GM19463 (cell line): ENCODE data around the gene ZFYVE28.

ENCODE experiments used
- ATAC-seq: cut with Tn5 transposase; IDR thresholded peaks from one replicate; pipeline ENCODE4 v1.9.1; 2021; ENCODE audit warnings: mild to moderate bottlenecking, moderate library complexity; ENCODE audit not compliant: unreplicated experiment

Gene ZFYVE28

DNA sequence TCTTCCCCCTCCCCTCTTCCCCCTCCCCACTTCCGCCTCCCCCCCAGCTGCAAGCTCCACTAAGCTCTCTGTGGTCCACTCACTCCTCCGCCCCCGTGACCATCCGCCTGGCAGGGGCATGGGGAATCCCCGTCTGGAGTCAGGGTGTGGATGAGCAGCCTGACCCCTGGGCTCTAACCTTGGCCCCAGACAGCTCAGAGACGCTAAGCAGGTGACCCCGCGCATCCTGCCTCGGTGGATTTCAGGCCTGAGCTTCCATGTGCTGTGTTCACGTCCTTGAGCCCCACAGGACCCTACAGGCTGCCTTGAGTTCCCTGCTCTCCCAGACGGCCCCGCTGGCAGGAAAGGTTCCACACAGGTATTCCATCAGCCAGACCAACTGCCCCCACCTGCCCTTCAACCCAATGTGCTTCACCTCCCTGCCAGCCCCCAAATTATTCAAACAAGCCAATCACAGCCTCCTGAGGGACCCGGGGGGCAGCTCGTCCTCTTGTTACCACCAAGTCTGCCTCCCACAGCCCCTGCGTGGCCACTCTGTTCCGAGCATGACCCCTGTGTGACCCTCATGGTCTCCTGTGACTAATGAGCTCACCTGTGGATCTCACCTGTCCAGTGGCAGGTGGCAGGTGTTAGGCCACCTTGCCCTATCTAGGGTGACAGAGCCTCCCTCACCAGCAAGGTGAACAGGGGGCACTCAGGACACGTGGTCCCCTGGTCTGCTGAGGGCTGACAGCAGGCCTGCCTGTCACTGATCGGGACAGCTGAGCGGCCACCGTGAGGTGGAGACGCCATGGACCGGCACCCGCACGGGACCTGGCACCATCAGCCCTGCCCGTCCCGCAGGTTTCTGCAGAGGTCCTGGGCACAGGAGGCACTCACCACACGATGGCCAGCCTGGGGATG lies 83.4 kb downstream of the ZFYVE28 start:
- no peak for ATAC-seq

- no peak for ATAC-seq
Measured at GRCh38 chr4:2333916-2334644, 84.4 kb downstream of the ZFYVE28 start.

DNA sequence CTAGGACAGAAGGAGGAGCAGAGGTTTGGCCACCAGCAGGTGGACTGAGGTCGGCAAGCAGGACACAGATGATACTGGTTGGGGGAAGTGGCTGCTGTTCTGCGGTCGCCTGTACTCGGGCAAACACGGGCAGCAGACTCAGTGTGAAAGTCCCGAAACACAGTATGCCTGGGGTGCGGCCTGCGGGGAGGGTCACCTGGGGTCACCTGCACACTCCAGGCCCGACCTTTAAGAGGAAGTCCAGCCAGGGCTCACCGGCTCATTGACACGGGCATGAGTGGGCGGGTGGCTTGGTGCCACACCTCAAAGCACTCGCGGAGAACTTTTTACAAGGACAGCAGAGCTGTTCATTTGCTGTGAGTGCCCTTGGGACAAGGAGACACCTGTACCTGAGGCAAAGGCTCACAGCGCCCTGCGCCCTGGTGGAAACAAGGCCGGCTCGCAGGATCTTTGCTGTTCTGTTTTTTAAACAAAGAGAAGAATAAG lies 85.0 kb downstream of the ZFYVE28 start:
- ATAC-seq, result no peak

- no peak for ATAC-seq
Measured at GRCh38 chr4:2332976-2333319, 85.5 kb downstream of the ZFYVE28 start.

DNA sequence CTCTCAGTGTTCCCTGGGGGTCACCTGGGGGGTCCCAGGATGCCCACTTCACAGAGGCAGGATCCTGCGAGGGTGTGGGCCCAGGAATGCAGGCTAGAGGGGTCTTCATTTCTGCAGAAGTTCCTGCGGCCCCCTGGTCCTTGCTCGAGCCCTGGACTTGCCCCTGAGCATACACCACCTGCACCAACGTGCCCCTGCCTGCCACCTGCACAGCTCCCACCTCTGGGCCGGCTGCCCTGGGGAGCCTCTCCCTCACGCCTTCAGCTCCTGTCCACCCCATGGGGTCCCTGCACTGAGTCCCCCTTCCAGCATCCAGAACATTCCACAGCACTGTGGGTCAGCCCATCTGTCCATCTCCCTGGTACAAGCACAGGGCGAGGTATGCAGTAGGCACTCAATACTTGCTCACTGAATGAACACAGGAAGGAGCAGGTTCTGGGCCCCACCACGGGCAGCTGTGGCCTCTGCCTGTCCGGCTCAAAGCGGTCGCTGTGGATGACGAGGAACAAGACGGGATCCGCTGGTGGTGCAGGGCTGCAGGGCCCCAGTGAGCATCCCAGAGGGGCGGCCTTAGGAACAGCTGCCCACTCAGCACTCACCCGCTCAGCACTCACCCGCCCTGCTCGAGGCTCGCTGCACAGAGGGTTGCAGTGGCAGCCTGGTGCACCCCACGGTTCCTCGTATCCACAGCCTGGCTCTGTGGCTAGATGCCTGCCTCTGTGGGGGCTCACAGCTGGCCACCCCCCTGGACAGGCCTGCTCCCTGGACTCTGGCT lies 86.1 kb downstream of the ZFYVE28 start:
- no peak for ATAC-seq

DNA sequence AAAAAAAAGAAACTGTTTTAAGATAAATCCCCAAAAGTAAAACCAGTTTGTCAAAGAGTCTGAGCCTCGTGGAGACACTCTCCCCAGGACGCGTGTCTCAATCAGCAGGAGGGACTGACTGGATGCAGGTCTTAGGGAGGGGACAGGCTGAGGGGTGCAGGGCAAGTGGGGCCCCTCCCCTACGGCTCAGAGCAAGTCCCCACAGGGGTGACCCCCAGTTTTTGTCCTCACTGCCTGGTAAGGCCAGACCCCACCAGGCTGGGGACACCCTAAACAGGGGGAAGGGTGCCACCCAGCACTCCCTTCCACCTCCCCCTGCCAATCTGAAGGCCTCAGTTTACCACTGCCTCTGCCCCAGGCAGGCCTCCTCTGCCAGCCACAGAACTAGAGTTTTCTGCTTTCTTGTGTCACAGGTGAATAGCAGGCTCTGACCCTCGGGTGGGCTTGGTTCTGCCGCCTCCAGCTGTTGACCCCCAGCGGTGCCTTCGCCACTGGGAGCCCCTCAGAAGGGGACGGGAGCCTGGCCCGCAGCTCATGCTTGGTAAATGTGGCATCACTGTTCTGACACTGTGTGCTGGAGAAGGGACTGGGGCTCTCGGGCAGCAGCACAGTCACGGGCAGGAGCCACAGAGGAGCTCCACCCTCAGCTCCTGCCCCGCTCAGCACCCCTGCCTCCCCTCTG lies 86.8 kb downstream of the ZFYVE28 start:
- ATAC-seq, result no peak

GRCh38 chr4:2331043-2331420 lies 87.4 kb downstream of the ZFYVE28 start:
- ATAC-seq, result no peak

- no peak for ATAC-seq
Measured at GRCh38 chr4:2330091-2331042, 88.1 kb downstream of the ZFYVE28 start.

GRCh38 chr4:2327579-2327978 lies 90.9 kb downstream of the ZFYVE28 start:
- no peak for ATAC-seq

- ATAC-seq, result no peak
Measured at GRCh38 chr4:2324891-2325290, 93.6 kb downstream of the ZFYVE28 start.

DNA sequence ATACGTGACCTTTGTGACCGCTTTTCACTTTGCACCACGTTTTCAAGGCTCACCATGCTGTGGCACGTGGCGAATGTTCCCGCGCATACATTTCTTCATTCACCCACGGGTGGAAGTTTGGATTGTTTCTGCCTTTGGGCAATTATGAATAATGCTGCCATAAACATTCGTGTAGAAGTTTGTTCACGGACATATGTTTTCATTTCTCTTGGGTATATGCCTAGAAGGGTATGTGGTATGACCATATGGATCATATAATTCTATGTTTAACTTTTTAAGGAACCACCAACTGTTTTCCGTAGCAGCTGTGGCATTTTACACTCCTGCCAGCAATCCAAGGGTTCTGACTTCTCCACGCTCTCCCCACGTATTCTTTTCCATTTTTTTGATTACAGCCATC lies 95.6 kb downstream of the ZFYVE28 start:
- ATAC-seq, result no peak

GRCh38 chr4:2322227-2322626 lies 96.2 kb downstream of the ZFYVE28 start:
- no peak for ATAC-seq

DNA sequence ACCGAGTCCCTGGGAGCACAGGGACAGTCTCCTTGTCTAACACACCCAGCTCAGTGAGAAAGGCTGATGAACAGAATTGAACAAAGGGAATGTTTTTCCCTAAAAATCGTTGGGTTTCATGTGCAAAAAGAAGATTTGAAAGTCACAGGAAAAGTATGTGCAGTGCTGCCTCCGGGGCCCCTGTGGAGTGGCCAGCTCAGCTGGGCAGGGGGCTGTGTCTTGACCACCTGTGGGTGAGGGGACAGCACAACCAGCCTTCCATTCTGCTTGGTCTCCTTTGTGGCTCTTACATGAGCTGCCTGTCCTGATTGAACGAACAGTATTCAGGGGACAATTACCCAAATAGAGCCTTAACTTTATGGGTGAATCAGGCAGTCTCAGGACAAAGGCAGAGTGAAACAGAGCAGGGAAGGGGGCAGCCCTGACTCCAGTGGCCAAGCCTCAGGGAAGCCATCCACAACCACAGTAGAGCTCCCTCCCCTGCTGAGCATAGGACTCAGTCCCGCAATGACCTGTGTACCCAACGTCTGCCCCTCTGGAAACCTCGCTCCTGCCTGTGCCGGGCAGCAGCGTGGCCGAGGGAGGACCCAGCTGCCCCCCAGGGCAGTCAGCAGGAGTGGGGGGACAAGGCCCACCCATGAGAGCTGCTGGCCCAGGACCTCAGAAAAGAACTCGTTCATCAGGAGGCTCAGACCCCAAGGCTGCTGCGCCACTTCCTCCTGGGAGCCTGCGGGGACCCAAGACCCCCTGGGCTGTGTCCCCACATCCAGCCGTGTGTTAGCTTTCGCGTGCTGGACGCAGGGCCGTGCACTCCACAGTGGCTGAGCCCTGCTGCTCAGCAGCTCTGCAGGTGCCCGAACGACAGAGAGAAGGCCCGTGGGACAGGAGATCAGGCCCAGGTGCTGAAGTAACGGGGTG lies 96.9 kb downstream of the ZFYVE28 start:
- no peak for ATAC-seq

- ATAC-seq, result no peak
Measured at GRCh38 chr4:2320746-2321145, 97.7 kb downstream of the ZFYVE28 start.

DNA sequence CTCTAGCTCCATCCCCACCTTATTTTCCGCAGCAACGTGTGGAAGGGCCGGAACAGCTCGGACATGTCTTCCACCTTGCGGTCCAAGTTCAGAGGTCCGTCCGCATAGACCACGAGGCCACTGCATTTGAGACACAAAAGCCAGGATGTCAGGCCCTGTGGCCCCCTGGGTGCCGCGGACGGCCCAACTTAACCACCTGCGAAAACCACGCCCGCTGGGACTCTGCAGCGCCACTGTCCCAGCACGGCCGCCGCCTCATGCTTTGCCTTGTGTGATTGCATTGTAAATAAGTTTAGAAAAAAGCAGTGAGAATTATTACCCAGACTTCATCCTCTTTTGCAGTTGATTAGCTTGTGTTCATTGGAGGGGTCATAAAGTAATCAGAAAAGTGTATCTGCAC lies 98.3 kb downstream of the ZFYVE28 start:
- ATAC-seq, result no peak

- ATAC-seq, result no peak
Measured at GRCh38 chr4:2318885-2319284, 99.6 kb downstream of the ZFYVE28 start.

- no peak for ATAC-seq
Measured at GRCh38 chr4:2318476-2318875, 100.0 kb downstream of the ZFYVE28 start.

DNA sequence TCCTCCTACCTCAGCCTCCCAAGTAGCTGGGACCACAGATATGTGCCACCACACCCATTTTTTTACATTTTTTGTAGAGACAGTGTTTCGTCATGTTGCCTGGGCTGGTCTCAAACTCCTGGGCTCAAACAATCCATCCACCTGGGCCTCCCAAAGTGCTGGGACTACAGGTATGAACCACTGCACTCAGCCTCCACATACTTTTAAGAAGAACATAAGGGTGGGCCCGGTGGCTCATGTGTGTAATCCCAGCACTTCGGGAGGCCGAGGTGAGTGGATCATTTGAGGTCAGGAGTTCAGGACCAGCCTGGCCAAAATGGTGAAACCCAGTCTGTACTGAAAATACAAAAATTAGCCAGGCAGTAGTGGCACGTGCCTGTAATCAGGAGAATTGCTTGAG lies 105.1 kb downstream of the ZFYVE28 start:
- no peak for ATAC-seq
